Tibial nerve (tissue), 4 donors: ENCODE data around the gene MARS1. TPM values are rescaled to one million over a fixed set of nuclear protein-coding genes. Genes with fewer than 3 reads are reported as not detected.
"Not testable (repeated sequence)": the region's sequence is repeated elsewhere in the genome, so short reads cannot be mapped to it uniquely, and the experiment has no call there.

Experiments used
- DNase-seq, 2 donors: peaks; one replicate each; pipeline ENCODE4 v3.0.0-alpha.2; 2019; ENCODE audit warnings: low spot score in 2 of 2
- H3K27ac ChIP-seq, 4 donors: fragments of 200-600 bp; sonication (generic) in 3 of 4; one replicate each; pipeline ENCODE4 v1.5.1; 2017 to 2019; ENCODE audit warnings: mild to moderate bottlenecking in 1 of 4
- H3K27me3 ChIP-seq, 2 donors: fragments of 200-600 bp; sonication (generic) in 1 of 2; one replicate each; pipeline versions ENCODE4 v1.5.1 to v1.6.0; 2017 to 2019
- H3K36me3 ChIP-seq, 3 donors: fragments of 200-600 bp; sonication (generic); one replicate each; pipeline ENCODE4 v1.5.1; 2018 to 2019
- H3K4me1 ChIP-seq, 4 donors: fragments of 200-600 bp; sonication (generic) in 3 of 4; one replicate each; pipeline ENCODE4 v1.5.1; 2017 to 2019
- H3K4me3 ChIP-seq, 4 donors: fragments of 200-600 bp; sonication (generic) in 3 of 4; one replicate each; pipeline ENCODE4 v1.5.1; 2017 to 2019; ENCODE audit warnings: mild to moderate bottlenecking in 1 of 4, moderate library complexity in 1 of 4
- H3K9me3 ChIP-seq, 4 donors: fragments of 200-600 bp; sonication (generic) in 3 of 4; one replicate each; pipeline ENCODE4 v1.5.1; 2017 to 2019
- CTCF ChIP-seq, 5 experiments: fragments of 200-600 bp in 3 of 5; fragments of 450-650 bp in 2 of 5; sonication (generic) in 3 of 5; IDR thresholded peaks; one replicate each; pipeline ENCODE4 v1.5.1; 2016 to 2019; ENCODE audit warnings: antibody characterized with exemption in 5 of 5, mild to moderate bottlenecking in 3 of 5, moderate library complexity in 2 of 5
- EP300 ChIP-seq, 2 donors: sonication (generic); formaldehyde crosslinking; IDR thresholded peaks; one replicate each; pipeline ENCODE4 v1.6.1; 2017; ENCODE audit warnings: antibody characterized with exemption in 2 of 2, mild to moderate bottlenecking in 1 of 2
- POLR2A ChIP-seq, 2 donors: fragments of 450-650 bp; IDR thresholded peaks; one replicate each; pipeline ENCODE4 v1.6.1; 2017; ENCODE audit warnings: antibody characterized with exemption in 2 of 2, mild to moderate bottlenecking in 2 of 2, moderate library complexity in 2 of 2
- WGBS, 2 donors: methylation state at CpG; one replicate each; pipeline ENCODE4 v1.1.5; 2018; 5-methylcytosine and 5-hydroxymethylcytosine counted together
- total RNA-seq, 4 donors: library from RNA; depleted of rRNA; stranded (reverse); fragments of >200 nt; gene quantifications; one replicate each; pipeline ENCODE4 v1.1.0, GENCODE V29; 2016

The MARS1 gene
- total RNA-seq, 4 donors from 2014 or later, result 53.5 to 101 (median 74.2) TPM

- DNase-seq, result no peak
- peaks cover 6 to 57% (median 7%) of the 10 kb centered on the region in 3 donors for H3K36me3 ChIP-seq
- H3K27me3 ChIP-seq, result no peaks in the 10 kb centered on the region
- peaks cover 0 to 19% (median 12%) of the 10 kb centered on the region in 4 donors for H3K4me1 ChIP-seq
- H3K4me3 ChIP-seq, result no peak overlapping the region
- H3K27ac ChIP-seq, result no peak overlapping the region
- TF ChIP-seq CTCF (IDR thresholded peaks at IDR 0.05) (no peak), EP300 (IDR thresholded peaks at IDR 0.05) (no peak), POLR2A (IDR thresholded peaks at IDR 0.05) (no peak)
- WGBS, 2 donors, result 93% methylated on average over 15 of the region's 15 CpGs
- no peaks in the 10 kb centered on the region for H3K9me3 ChIP-seq
Measured at GRCh38 chr12:57491393-57492280, 3.8 kb downstream of the MARS1 start.

DNA sequence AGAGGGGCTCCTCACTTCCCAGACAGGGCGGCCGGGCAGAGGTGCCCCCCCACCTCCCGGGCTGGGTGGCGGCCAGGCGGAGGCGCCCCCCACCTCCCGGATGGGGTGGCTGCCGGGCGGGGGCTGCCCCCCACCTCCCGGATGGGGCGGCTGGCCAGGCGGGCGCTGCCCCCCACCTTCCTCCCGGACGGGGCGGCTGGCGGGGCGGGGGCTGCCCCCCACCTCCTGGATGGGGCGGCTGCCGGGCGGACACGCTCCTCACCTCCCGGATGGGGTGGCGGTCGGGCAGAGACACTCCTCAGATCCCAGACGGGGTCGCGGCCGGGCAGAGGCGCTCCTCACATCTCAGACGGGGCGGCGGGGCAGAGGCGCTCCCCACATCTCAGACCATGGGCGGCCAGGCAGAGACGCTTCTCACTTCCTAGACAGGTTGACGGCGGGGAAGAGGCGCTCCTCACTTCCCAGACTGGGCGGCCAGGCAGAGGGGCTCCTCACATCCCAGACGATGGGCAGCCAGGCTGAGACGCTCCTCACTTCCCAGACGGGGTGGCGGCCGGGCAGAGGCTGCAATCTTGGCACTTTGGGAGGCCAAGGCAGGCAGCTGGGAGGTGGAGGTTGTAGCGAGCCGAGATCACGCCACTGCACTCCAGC, 7.3 kb downstream of the MARS1 start:
- H3K36me3 ChIP-seq, result peaks cover 3 to 86% (median 5%) of the 10 kb centered on the region in 3 donors
- not testable (repeated sequence) for H3K27me3 ChIP-seq, H3K4me3 ChIP-seq, H3K9me3 ChIP-seq, H3K27ac ChIP-seq, H3K4me1 ChIP-seq, DNase-seq
- 95 to 99% methylated on average over 15 to 22 of the region's 48 CpGs for WGBS, 2 donors

DNA sequence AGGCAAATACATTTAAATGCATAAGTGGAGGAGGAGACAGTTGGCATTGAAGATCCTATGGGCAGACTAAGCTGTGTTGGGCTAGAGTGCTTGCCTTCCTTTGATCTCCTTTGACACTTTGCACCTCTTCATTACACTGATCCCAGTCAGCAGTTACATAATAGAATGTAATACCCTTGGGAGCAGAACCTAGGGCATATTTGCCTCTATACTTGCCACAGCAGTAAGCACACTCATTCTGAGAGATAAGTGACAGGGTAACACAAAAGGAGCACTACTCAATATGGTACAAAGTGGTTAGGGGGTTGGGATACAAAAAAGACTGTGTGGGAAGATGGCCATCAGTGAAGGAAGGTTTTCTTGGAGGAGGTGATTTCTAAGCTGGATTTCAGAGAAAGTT, 9.0 kb downstream of the MARS1 start:
- DNase-seq, result no peak
- Histone ChIP-seq H3K27ac (no peak overlapping the region), H3K27me3 (no peaks in the 10 kb centered on the region), H3K9me3 (no peaks in the 10 kb centered on the region), H3K4me3 (no peak overlapping the region), H3K4me1 (no peaks in the 10 kb centered on the region), H3K36me3 (peaks cover 1 to 86% (median 5%) of the 10 kb centered on the region in 3 donors)
- TF ChIP-seq CTCF (IDR thresholded peaks at IDR 0.05) (no peak), POLR2A (IDR thresholded peaks at IDR 0.05) (no peak), EP300 (IDR thresholded peaks at IDR 0.05) (no peak)

GRCh38 chr12:57497223-57498131, 9.6 kb downstream of the MARS1 start:
- H3K27ac ChIP-seq, result no peak overlapping the region
- no peaks in the 10 kb centered on the region for H3K9me3 ChIP-seq
- no peaks in the 10 kb centered on the region for H3K4me1 ChIP-seq
- H3K36me3 ChIP-seq, result peaks cover 0 to 86% (median 5%) of the 10 kb centered on the region in 3 donors
- no peak for DNase-seq
- H3K4me3 ChIP-seq, result no peak overlapping the region
- 89 to 90% methylated on average over 12 of the region's 12 CpGs for WGBS, 2 donors
- H3K27me3 ChIP-seq, result no peaks in the 10 kb centered on the region
- TF ChIP-seq CTCF (IDR thresholded peaks at IDR 0.05) (no peak), EP300 (IDR thresholded peaks at IDR 0.05) (no peak), POLR2A (IDR thresholded peaks at IDR 0.05) (no peak)

DNA sequence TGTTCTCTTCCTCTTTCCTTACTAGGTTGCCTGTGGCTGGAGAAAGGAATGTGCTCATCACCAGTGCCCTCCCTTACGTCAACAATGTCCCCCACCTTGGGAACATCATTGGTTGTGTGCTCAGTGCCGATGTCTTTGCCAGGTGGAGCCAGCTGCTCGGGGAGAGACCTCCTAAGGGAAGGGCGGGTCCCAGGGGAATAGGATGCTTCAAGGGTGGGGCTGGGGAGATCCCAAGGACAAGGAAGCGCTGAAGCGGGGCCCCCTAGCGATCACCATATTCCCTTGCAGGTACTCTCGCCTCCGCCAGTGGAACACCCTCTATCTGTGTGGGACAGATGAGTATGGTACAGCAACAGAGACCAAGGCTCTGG, 10.2 kb downstream of the MARS1 start:
- TF ChIP-seq CTCF (IDR thresholded peaks at IDR 0.05), result no peak
- no peaks in the 10 kb centered on the region for H3K9me3 ChIP-seq
- 85 to 86% methylated on average over 9 of the region's 9 CpGs for WGBS, 2 donors
- no peak overlapping the region for H3K27ac ChIP-seq
- no peaks in the 10 kb centered on the region for H3K4me1 ChIP-seq
- H3K36me3 ChIP-seq, result peaks cover 0 to 88% (median 5%) of the 10 kb centered on the region in 3 donors
- no peak for DNase-seq
- no peaks in the 10 kb centered on the region for H3K27me3 ChIP-seq
- H3K4me3 ChIP-seq, result no peak overlapping the region
